Measurements from ENCODE around the gene LENG8. TPM values are rescaled to one million over a fixed set of nuclear protein-coding genes. Genes with fewer than 3 reads are reported as not detected.
"Not testable (repeated sequence)": the region's sequence is repeated elsewhere in the genome, so short reads cannot be mapped to it uniquely, and the experiment has no call there.

The LENG8 gene
- total RNA-seq, 2 experiments from 2014 or later, result 156 to 221 TPM

DNA sequence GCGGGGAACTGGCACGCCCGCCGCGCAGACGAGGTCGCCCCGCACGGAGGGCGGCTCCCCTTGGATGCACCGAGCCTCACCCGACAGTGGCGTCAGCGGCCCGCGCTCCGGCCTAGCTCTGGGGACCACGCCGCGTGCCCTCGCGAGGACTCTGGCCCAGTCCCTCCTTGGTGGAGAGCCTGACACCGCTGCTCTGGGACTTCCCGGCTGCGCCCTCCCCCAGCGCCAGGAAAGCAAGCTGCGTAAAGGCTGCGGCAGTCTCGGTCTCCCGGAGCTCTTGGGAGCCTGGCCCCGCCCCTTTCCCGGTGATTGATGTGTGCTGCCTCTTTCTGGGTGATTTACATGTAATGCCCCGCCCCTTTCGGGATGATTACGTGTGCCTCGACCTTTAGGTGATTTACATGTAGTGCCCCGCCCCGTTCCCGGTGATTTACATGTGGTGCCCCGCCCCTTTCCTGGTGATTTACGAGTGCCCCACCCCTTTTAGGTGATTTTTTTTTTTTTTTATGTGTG is 14.6 kb downstream of the LENG8 start, which contains the start of gene LENG9:
LENG9 (minus strand) TSS at position 248 of the 513 bp plus-strand sequence. CDS start 252 bp downstream, outside the sequence.
- DNase-seq (peak; percentile 100), ATAC-seq (peak; percentile 69)
- Mint-ChIP-seq H3K36me3 (ENCODE audit: low read depth) (peaks cover 17% of the 10 kb centered on the region), H3K9me3 (ENCODE audit: low read depth) (peaks cover 2% of the 10 kb centered on the region), H3K4me3 (peak within 1 kb of the TSS; percentile 80), H3K4me1 (peaks cover 26% of the 10 kb centered on the region), H3K27me3 (peaks cover 6% of the 10 kb centered on the region), H3K27ac (peak within 1 kb of the TSS; percentile 91)
- CTCF ChIA-PET, result interaction anchor here (0.5 to 1.0 kb wide), 6 partner anchors 15 to 631 kb away, joined by 3 to 5 read pairs (median 3); no protein-coding TSS in a partner anchor
- POLR2A ChIA-PET, result interaction anchor here (0.6 to 1.0 kb wide), 9 partner anchors 10 to 1135 kb away, joined by 3 to 18 read pairs (median 4); partner anchors contain the start of genes CDC42EP5, LENG8, PPP1R12C and PRPF31
- intact Hi-C loops (cut with DNase I, micrococcal nuclease), result loop anchor here (1.0 to 10.0 kb wide), 23 partner anchors 14 to 1269 kb away; partner anchors contain the start of genes LENG8 (in 2 of the 2), MYADM (in 2 of the 2), CNOT3 (in 1 of the 2) and DNAAF3 (in 1 of the 2)

DNA sequence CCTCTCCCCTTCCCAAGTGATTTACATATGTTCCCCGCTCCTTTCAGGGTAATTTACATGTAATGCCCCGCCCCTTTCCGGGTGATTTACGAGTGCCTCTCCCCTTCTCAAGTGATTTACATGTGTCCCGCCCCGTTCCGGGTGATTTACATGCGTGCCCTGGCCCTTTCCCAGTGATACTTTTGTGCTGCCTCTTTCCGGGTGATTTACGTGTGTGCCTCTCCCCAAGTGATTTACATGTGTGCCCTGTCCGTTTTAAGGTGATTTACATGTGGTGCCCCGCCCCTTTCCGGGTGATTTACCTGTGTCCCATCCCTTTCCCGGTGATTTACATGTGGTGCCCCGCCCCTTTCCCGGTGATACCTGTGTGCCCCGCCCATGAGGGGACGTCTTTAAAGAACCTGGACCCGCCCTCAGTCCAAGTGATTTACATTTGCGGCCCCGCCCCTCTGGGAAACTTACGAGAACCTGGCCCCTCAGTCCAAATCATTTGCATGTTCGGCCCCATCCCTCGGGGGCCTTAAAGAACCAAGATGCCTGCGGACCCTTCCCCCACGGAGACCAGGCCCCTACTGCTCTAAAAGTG is 15.1 kb downstream of the LENG8 start:
- intact Hi-C loops (cut with DNase I, micrococcal nuclease), result loop anchor here (1.0 to 10.0 kb wide), 16 partner anchors 15 to 1269 kb away; partner anchors contain the start of genes DNAAF3 (in 1 of the 2), HSPBP1 (in 1 of the 2), LENG1 (in 1 of the 2) and LENG8 (in 1 of the 2)
- ChIA-PET CTCF (interaction anchor here (0.6 to 1.0 kb wide), 3 partner anchors 16 to 630 kb away, joined by 3 to 5 read pairs (median 4); no protein-coding TSS in a partner anchor), POLR2A (interaction anchor here (0.6 to 1.0 kb wide), 6 partner anchors 9 to 1135 kb away, joined by 3 to 18 read pairs (median 4); partner anchors contain the start of genes CDC42EP5, LENG8, PRPF31 and TFPT)
- Mint-ChIP-seq H3K27ac (peak overlapping the region; percentile 91), H3K36me3 (ENCODE audit: low read depth) (peaks cover 12% of the 10 kb centered on the region), H3K27me3 (peaks cover 11% of the 10 kb centered on the region), H3K4me1 (peaks cover 23% of the 10 kb centered on the region), H3K4me3 (peak overlapping the region; percentile 80), H3K9me3 (ENCODE audit: low read depth) (peaks cover 2% of the 10 kb centered on the region)
- DNase-seq (peak; percentile 97), ATAC-seq (peak; percentile 70)

- H3K27me3 Mint-ChIP-seq, result peaks cover 18% of the 10 kb centered on the region
- peaks cover 19% of the 10 kb centered on the region for H3K4me1 Mint-ChIP-seq
- DNase-seq (peak; percentile 93), ATAC-seq (peak; percentile 37)
- peaks cover 10% of the 10 kb centered on the region for H3K36me3 Mint-ChIP-seq (ENCODE audit: low read depth)
- peak overlapping the region; percentile 91 for H3K27ac Mint-ChIP-seq
- CTCF ChIA-PET, result no interaction called here
- peaks cover 2% of the 10 kb centered on the region for H3K9me3 Mint-ChIP-seq (ENCODE audit: low read depth)
- POLR2A ChIA-PET, result no interaction called here
- intact Hi-C loops (cut with DNase I, micrococcal nuclease), result loop anchor here (1.0 to 10.0 kb wide), 16 partner anchors 16 to 1270 kb away; partner anchors contain the start of genes DNAAF3 (in 1 of the 2), HSPBP1 (in 1 of the 2), LENG1 (in 1 of the 2) and LENG8 (in 1 of the 2)
- H3K4me3 Mint-ChIP-seq, result peak overlapping the region; percentile 80
Observed at GRCh38 chr19:54464630-54465425, 15.8 kb downstream of the LENG8 start.

GRCh38 chr19:54465426-54466109 is 16.6 kb downstream of the LENG8 start:
- peak overlapping the region; percentile 46 for H3K4me3 Mint-ChIP-seq
- peaks cover 24% of the 10 kb centered on the region for H3K27me3 Mint-ChIP-seq
- ChIA-PET POLR2A (no interaction called here), CTCF (interaction anchor here (0.6 to 0.7 kb wide), 2 partner anchors 36 to 209 kb away, joined by 3 to 4 read pairs; no protein-coding TSS in a partner anchor)
- H3K36me3 Mint-ChIP-seq (ENCODE audit: low read depth), result peaks cover 8% of the 10 kb centered on the region
- H3K9me3 Mint-ChIP-seq (ENCODE audit: low read depth), result peaks cover 2% of the 10 kb centered on the region
- DNase-seq (no peak), ATAC-seq (no peak)
- intact Hi-C loops (cut with DNase I, micrococcal nuclease), result loop anchor here in 1 of 2 experiments (2.0 to 10.0 kb wide), 6 partner anchors 57 to 1271 kb away; partner anchors contain the start of genes DNAAF3, PPP6R1, RPL28 and TMEM238
- H3K4me1 Mint-ChIP-seq, result peaks cover 19% of the 10 kb centered on the region
- no peak overlapping the region for H3K27ac Mint-ChIP-seq

GRCh38 chr19:54466110-54466480 is 17.1 kb downstream of the LENG8 start:
- CTCF ChIA-PET, result interaction anchor here (0.7 to 1.1 kb wide), 2 partner anchors 15 to 208 kb away, joined by 3 read pairs; no protein-coding TSS in a partner anchor
- H3K4me3 Mint-ChIP-seq, result peak overlapping the region; percentile 46
- intact Hi-C loops (cut with DNase I, micrococcal nuclease), result loop anchor here in 1 of 2 experiments (10.0 kb wide), 2 partner anchors 699 to 1271 kb away; partner anchors contain the start of genes DNAAF3 and ZNF665
- DNase-seq; H3K9me3 Mint-ChIP-seq (ENCODE audit: low read depth); POLR2A ChIA-PET; ATAC-seq; H3K36me3 Mint-ChIP-seq (ENCODE audit: low read depth); H3K27ac Mint-ChIP-seq: not testable (repeated sequence)
- H3K27me3 Mint-ChIP-seq, result peaks cover 28% of the 10 kb centered on the region
- peaks cover 23% of the 10 kb centered on the region for H3K4me1 Mint-ChIP-seq

- no peak overlapping the region for H3K27ac Mint-ChIP-seq
- H3K36me3 Mint-ChIP-seq (ENCODE audit: low read depth), result no peaks in the 10 kb centered on the region
- DNase-seq, result no peak
- intact Hi-C loops (cut with DNase I, micrococcal nuclease), result loop anchor here in 1 of 2 experiments (10.0 kb wide), 2 partner anchors 695 to 1275 kb away; partner anchors contain the start of genes DNAAF3 and ZNF665
- no peak for ATAC-seq
- CTCF ChIA-PET, result interaction anchor here (0.7 to 1.2 kb wide), 2 partner anchors 8 to 53 kb away, joined by 3 to 4 read pairs; no protein-coding TSS in a partner anchor
- H3K27me3 Mint-ChIP-seq, result peaks cover 39% of the 10 kb centered on the region
- peaks cover 2% of the 10 kb centered on the region for H3K9me3 Mint-ChIP-seq (ENCODE audit: low read depth)
- no peak overlapping the region for H3K4me3 Mint-ChIP-seq
- POLR2A ChIA-PET, result no interaction called here
- H3K4me1 Mint-ChIP-seq, result peaks cover 14% of the 10 kb centered on the region
Observed at GRCh38 chr19:54469496-54469934, 20.5 kb downstream of the LENG8 start.

- ChIA-PET POLR2A (no interaction called here), CTCF (interaction anchor here (0.6 to 1.0 kb wide), 2 partner anchors 11 to 216 kb away, joined by 4 read pairs; no protein-coding TSS in a partner anchor)
- Mint-ChIP-seq H3K9me3 (ENCODE audit: low read depth) (peaks cover 2% of the 10 kb centered on the region), H3K36me3 (ENCODE audit: low read depth) (no peaks in the 10 kb centered on the region), H3K4me3 (no peak overlapping the region), H3K27ac (no peak overlapping the region), H3K27me3 (peaks cover 44% of the 10 kb centered on the region), H3K4me1 (peaks cover 12% of the 10 kb centered on the region)
- no peak for ATAC-seq
- no peak for DNase-seq
- intact Hi-C loops (cut with DNase I, micrococcal nuclease), result no loop called here
Observed at GRCh38 chr19:54470276-54470887, 21.4 kb downstream of the LENG8 start.

DNA sequence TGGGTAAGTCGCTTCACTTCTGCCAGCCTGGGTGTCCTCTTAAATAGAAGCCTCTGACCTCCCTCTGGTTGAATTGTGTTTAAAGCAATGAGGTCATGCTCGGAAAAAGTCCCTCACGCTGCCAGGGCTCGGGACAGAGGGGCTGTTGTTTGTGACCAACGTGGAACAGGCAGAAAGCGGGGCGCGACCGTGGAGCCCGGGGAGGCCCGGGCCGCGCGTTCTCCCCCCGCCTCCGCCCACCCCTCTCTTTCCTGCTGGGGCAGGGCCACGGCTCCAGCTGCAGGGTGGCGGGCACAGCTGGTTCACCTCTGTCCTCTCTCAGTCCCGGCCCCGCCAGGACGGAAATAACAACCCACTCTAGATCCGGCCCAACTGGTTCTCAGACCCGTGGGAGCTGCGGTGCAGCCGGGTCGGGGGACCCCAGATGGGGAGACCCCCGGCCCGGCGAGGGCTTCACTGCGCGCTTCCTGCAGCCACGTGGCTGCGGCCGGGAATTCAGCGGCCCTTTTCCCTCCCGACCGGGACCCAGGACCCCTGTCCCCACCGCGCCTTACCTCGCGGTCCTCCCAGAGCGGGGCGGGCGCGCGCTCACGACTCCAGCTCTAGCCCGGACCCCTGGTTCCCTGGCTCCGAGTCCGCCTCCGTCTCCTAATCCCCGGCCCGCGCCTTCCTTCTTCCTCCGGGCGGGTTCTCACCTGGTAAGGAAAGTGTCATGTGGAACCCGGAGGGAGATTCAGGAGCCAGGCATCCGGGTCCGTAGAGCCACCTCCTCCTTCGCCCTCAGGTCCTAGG is 22.2 kb downstream of the LENG8 start:
- Mint-ChIP-seq H3K9me3 (ENCODE audit: low read depth) (no peaks in the 10 kb centered on the region), H3K36me3 (ENCODE audit: low read depth) (no peaks in the 10 kb centered on the region), H3K27me3 (peaks cover 41% of the 10 kb centered on the region), H3K27ac (no peak overlapping the region), H3K4me3 (no peak overlapping the region), H3K4me1 (peaks cover 12% of the 10 kb centered on the region)
- ChIA-PET CTCF (interaction anchor here (0.6 to 1.0 kb wide), 3 partner anchors 10 to 665 kb away, joined by 3 to 4 read pairs (median 4); no protein-coding TSS in a partner anchor), POLR2A (no interaction called here)
- no peak for DNase-seq
- peak; percentile 39 for ATAC-seq
- intact Hi-C loops (cut with DNase I, micrococcal nuclease), result no loop called here

GRCh38 chr19:54473071-54473891 is 24.3 kb downstream of the LENG8 start, which contains the start of gene CDC42EP5:
TSS of gene CDC42EP5 (minus strand) at chr19:54473296. CDS start at chr19:54465547, 7,749 bp downstream.
- Mint-ChIP-seq H3K27me3 (peaks cover 48% of the 10 kb centered on the region), H3K9me3 (ENCODE audit: low read depth) (no peaks in the 10 kb centered on the region), H3K4me1 (peaks cover 12% of the 10 kb centered on the region), H3K27ac (no peak within 1 kb of the TSS), H3K4me3 (no peak within 1 kb of the TSS), H3K36me3 (ENCODE audit: low read depth) (no peaks in the 10 kb centered on the region)
- intact Hi-C loops (cut with DNase I, micrococcal nuclease), result no loop called here
- ATAC-seq (peak; percentile 68), DNase-seq (peak; percentile 42)
- ChIA-PET POLR2A (interaction anchor here (0.7 to 1.4 kb wide), 2 partner anchors 10 to 24 kb away, joined by 3 to 4 read pairs; partner anchors contain the start of genes LENG8 and LENG9), CTCF (interaction anchor here (0.8 to 1.2 kb wide), 2 partner anchors 28 to 201 kb away, joined by 4 read pairs; no protein-coding TSS in a partner anchor)
